ENCODE measurements around the gene SSRP1. TPM values are rescaled to one million over a fixed set of nuclear protein-coding genes. Genes with fewer than 3 reads are reported as not detected.
A peak's percentile ranks its signal among the peaks of the same experiment; 100 is the strongest.

The SSRP1 gene
- total and polyA plus RNA-seq, 9 of the 15 experiments (the other 6 are each of a cell fraction or from before 2014, with no cell fraction given) = 91.1 to 416 (median 245) TPM

DNA sequence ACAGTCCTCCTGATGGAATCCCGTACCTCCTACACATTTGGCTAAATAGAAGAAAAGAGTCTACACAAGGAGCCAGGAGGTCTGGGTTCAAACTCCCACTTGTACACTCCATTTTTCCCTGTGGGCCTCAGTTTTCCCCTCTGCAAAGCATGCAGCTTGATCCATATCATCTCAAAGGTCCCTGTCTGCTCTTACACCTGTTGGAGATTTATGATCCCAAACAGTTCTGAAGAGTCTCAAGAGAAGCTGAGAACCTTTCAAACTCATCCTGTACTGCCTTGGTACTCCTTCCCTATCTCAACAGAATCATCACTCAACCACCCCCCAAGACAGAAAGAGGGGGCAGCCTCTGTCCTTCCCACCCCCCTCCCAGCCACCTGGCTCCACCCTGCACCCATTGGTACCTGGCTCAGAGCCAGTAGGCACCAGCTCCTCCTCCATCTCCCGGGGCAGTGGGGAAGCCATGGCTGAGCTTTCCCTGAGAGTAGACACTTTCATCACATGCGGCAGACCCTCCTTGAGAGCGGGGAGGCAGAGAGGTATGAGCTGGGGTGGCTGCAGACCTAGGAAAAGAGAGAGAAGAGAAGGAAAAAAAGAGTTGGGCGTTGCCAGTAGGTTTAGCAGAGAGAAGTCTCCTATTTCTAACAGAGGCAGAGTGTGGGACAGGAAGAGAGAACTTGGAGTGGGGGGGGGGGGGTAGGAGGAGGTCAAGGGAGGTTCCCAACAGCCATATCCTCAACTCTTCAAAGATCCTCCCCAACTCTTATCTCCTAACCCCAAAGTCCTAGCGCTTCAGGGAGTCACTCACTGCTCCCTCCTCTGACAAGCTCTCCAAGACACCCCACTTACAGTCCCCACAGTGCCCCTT, 14.1 kb downstream of the SSRP1 start:
- in situ Hi-C loops (cut with MboI) = no loop called here
- Histone ChIP-seq H2AFZ (ENCODE audit: low read depth, low read length) (no peak overlapping the region; the same call in 1 of the 2 replicates), H3K79me2 (ENCODE audit: control insufficient read depth, insufficient read depth, low read length) (peaks cover 39% of the 10 kb centered on the region), H3K9me1 (ENCODE audit: control insufficient read depth, insufficient read depth, low read length) (peaks cover 7% of the 10 kb centered on the region), H3K36me3 (ENCODE audit: control insufficient read depth, insufficient read depth, low read length) (peaks cover 56% of the 10 kb centered on the region), H4K20me1 (replicated peaks; ENCODE audit: control insufficient read depth, insufficient read depth, low read length) (peaks cover 7% of the 10 kb centered on the region), H3K4me2 (ENCODE audit: insufficient read depth, low read length) (peak overlapping the region; percentile 78), H3K27ac (ENCODE audit: extremely low read depth, low read depth, low read length) (peak overlapping the region; percentile 49), H3K4me3 (peak overlapping the region; percentile 18), H3K9ac (ENCODE audit: insufficient read depth in 1 of 2, low read depth in 2 of 2, low read length in 2 of 2) (peak overlapping the region; percentile 7 to 87; a peak in 3 of 4 replicates), H3K9me3 (replicated peaks; ENCODE audit: control insufficient read depth, insufficient read depth, low read depth, low read length) (no peaks in the 10 kb centered on the region), H3K4me1 (replicated peaks in 1 of 2; ENCODE audit: control insufficient read depth in 2 of 2, insufficient read depth in 2 of 2, low read length in 2 of 2) (peaks cover 45 to 61% of the 10 kb centered on the region in 2 experiments), H3K27me3 (ENCODE audit: control insufficient read depth in 2 of 2, insufficient read depth in 2 of 2, low read length in 2 of 2) (no peaks in the 10 kb centered on the region)
- intact Hi-C loops (cut with micrococcal nuclease) = loop anchor here (1.0 kb wide), 1 partner anchor 10 kb away; no protein-coding TSS in a partner anchor
- POLR2A ChIA-PET = interaction anchor here (0.6 to 6.3 kb wide), 11 partner anchors 9 to 464 kb away, joined by 3 to 68 read pairs (median 3); no protein-coding TSS in a partner anchor
- peak; percentile 11 for FAIRE-seq
- BruUV-seq (replicated peaks) = no TSS peak
- CTCF ChIA-PET (ENCODE audit: low intra/inter-chr PET ratio) = interaction anchor here (0.6 kb wide), 1 partner anchor 19 kb away, joined by 3 read pairs; no protein-coding TSS in a partner anchor
- WGBS (ENCODE audit: insufficient coverage, low coverage, missing lambda C conversion rate) = 10% methylated on average over 6 of the region's 6 CpGs
- ATAC-seq = no peak; the same call in 2 of the 3 replicates
- DNase-seq (ENCODE audit: extremely low read depth in 1 of 4, low spot score in 3 of 4) = peak; percentile 66 to 89 (median 78)
- TF ChIP-seq TFAP4 (CRISPR knock-in tag; IDR thresholded peaks at IDR 0.05; ENCODE audit: borderline replicate concordance) (no peak), HDAC3 (IDR thresholded peaks at IDR 0.05; ENCODE audit: borderline replicate concordance, partially characterized antibody) (no peak), ZNF24 (IDR thresholded peaks at IDR 0.05) (no peak), SMARCE1 (IDR thresholded peaks at IDR 0.05) (peak; percentile 62), CBFA2T3 (IDR thresholded peaks at IDR 0.05) (peak; percentile 71), RCOR1 (IDR thresholded peaks at IDR 0.05; ENCODE audit: borderline replicate concordance in 1 of 2, low read depth in 2 of 2, low read length in 2 of 2) (peak in 1 of 2 experiments; percentile 89; a peak in 2 of 4 replicates), ZNF253 (CRISPR knock-in tag; conservative IDR thresholded peaks at IDR 0.05) (no peak), RNF219 (CRISPR knock-in tag; IDR thresholded peaks at IDR 0.05) (no peak), GABPA (tag; conservative IDR thresholded peaks at IDR 0.05; ENCODE audit: low read depth) (0 out of 2 replicates have a peak, but pooled peaks have one; percentile 43), ZNF263 (CRISPR knock-in tag; IDR thresholded peaks at IDR 0.05; ENCODE audit: borderline replicate concordance) (peak; percentile 78; the same call in 1 of the 2 replicates), TEAD4 (IDR thresholded peaks at IDR 0.05; ENCODE audit: low read length) (no peak; the same call in 1 of the 2 replicates), TEAD4 (CRISPR knock-in tag; IDR thresholded peaks at IDR 0.05; ENCODE audit: borderline replicate concordance) (no peak), TBL1XR1 (IDR thresholded peaks at IDR 0.05; ENCODE audit: low read length in 2 of 2) (no peak), ZNF57 (CRISPR knock-in tag; IDR thresholded peaks at IDR 0.05) (no peak), MEF2D (tag; conservative IDR thresholded peaks at IDR 0.05; ENCODE audit: low read depth) (no peak)
- TF ChIP-seq, protein P1, sequence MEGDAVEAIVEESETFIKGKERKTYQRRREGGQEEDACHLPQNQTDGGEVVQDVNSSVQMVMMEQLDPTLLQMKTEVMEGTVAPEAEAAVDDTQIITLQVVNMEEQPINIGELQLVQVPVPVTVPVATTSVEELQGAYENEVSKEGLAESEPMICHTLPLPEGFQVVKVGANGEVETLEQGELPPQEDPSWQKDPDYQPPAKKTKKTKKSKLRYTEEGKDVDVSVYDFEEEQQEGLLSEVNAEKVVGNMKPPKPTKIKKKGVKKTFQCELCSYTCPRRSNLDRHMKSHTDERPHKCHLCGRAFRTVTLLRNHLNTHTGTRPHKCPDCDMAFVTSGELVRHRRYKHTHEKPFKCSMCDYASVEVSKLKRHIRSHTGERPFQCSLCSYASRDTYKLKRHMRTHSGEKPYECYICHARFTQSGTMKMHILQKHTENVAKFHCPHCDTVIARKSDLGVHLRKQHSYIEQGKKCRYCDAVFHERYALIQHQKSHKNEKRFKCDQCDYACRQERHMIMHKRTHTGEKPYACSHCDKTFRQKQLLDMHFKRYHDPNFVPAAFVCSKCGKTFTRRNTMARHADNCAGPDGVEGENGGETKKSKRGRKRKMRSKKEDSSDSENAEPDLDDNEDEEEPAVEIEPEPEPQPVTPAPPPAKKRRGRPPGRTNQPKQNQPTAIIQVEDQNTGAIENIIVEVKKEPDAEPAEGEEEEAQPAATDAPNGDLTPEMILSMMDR (IDR thresholded peaks at IDR 0.05 in 2 of 3, conservative IDR thresholded peaks at IDR 0.05 in 1 of 3; ENCODE audit: insufficient read depth in 2 of 3, low read depth in 1 of 3, low read length in 3 of 3) = no peak

Measured in K562 (cell line).